ENCODE results near the gene DPP10. TPM values are rescaled to one million over a fixed set of nuclear protein-coding genes. Genes with fewer than 3 reads are reported as not detected.

The DPP10 gene
- total RNA-seq, 3 donors from 2014 or later, result 0.29 to 0.33 (median 0.32) TPM

- Histone ChIP-seq H3K27me3 (no peaks in the 10 kb centered on the region), H3K4me1 (no peaks in the 10 kb centered on the region), H3K4me3 (no peak overlapping the region), H3K27ac (no peak overlapping the region), H3K36me3 (no peaks in the 10 kb centered on the region), H3K9me3 (no peaks in the 10 kb centered on the region)
- DNase-seq (ENCODE audit: low spot score in 2 of 2), result no peak
- intact Hi-C loops (cut with DNase I; ENCODE audit: low total_unique reads), result no loop called here
- TF ChIP-seq CTCF (IDR thresholded peaks at IDR 0.05) (no peak), POLR2A (IDR thresholded peaks at IDR 0.05) (no peak), POLR2AphosphoS5 (IDR thresholded peaks at IDR 0.05) (no peak)
These were observed 680.3 kb downstream of the DPP10 start for GRCh38 chr2:115122701-115123100.

GRCh38 chr2:115124817-115125216 lies 682.4 kb downstream of the DPP10 start:
- no peak overlapping the region for H3K27ac ChIP-seq
- intact Hi-C loops (cut with DNase I; ENCODE audit: low total_unique reads), result no loop called here
- H3K9me3 ChIP-seq, result no peaks in the 10 kb centered on the region
- TF ChIP-seq POLR2AphosphoS5 (IDR thresholded peaks at IDR 0.05) (no peak), CTCF (IDR thresholded peaks at IDR 0.05) (no peak), POLR2A (IDR thresholded peaks at IDR 0.05) (no peak)
- DNase-seq (ENCODE audit: low spot score in 2 of 2), result no peak
- H3K4me3 ChIP-seq, result no peak overlapping the region
- H3K27me3 ChIP-seq, result no peaks in the 10 kb centered on the region
- H3K36me3 ChIP-seq, result no peaks in the 10 kb centered on the region
- H3K4me1 ChIP-seq, result no peaks in the 10 kb centered on the region

- Histone ChIP-seq H3K27me3 (no peaks in the 10 kb centered on the region), H3K27ac (no peak overlapping the region), H3K9me3 (no peaks in the 10 kb centered on the region), H3K4me1 (no peaks in the 10 kb centered on the region), H3K4me3 (no peak overlapping the region), H3K36me3 (no peaks in the 10 kb centered on the region)
- DNase-seq (ENCODE audit: low spot score in 2 of 2), result no peak
- TF ChIP-seq POLR2AphosphoS5 (IDR thresholded peaks at IDR 0.05) (no peak), CTCF (IDR thresholded peaks at IDR 0.05) (no peak), POLR2A (IDR thresholded peaks at IDR 0.05) (no peak)
- intact Hi-C loops (cut with DNase I; ENCODE audit: low total_unique reads), result no loop called here
These were observed 687.1 kb downstream of the DPP10 start for GRCh38 chr2:115129536-115129935.

GRCh38 chr2:115160531-115161080 lies 718.2 kb downstream of the DPP10 start:
- intact Hi-C loops (cut with DNase I; ENCODE audit: low total_unique reads), result no loop called here
- Histone ChIP-seq H3K36me3 (no peaks in the 10 kb centered on the region), H3K27me3 (peaks cover 0 to 57% of the 10 kb centered on the region in 2 donors), H3K27ac (no peak overlapping the region), H3K4me1 (no peaks in the 10 kb centered on the region), H3K4me3 (peak overlapping the region in 1 of 3 donors; percentile 45), H3K9me3 (no peaks in the 10 kb centered on the region)
- no peak for DNase-seq (ENCODE audit: low spot score in 2 of 2)
- TF ChIP-seq POLR2AphosphoS5 (IDR thresholded peaks at IDR 0.05), result no peak
- TF ChIP-seq CTCF (IDR thresholded peaks at IDR 0.05), result no peak
- TF ChIP-seq POLR2A (IDR thresholded peaks at IDR 0.05), result no peak

- Histone ChIP-seq H3K36me3 (peaks cover 5% of the 10 kb centered on the region), H3K4me1 (no peaks in the 10 kb centered on the region), H3K27ac (no peak overlapping the region), H3K4me3 (peak overlapping the region in 2 of 3 donors; percentile 45 to 57), H3K9me3 (no peaks in the 10 kb centered on the region), H3K27me3 (peaks cover 0 to 57% of the 10 kb centered on the region in 2 donors)
- TF ChIP-seq CTCF (IDR thresholded peaks at IDR 0.05) (no peak), POLR2AphosphoS5 (IDR thresholded peaks at IDR 0.05) (no peak), POLR2A (IDR thresholded peaks at IDR 0.05) (no peak)
- DNase-seq (ENCODE audit: low spot score in 2 of 2), result no peak
- intact Hi-C loops (cut with DNase I; ENCODE audit: low total_unique reads), result no loop called here
These were observed 718.8 kb downstream of the DPP10 start for GRCh38 chr2:115161081-115161770.
